T-helper 2 cell treated with Interferon-gamma antibody and Interleukin-4, amounts not matched to agents 5 μg/mL and 100 μg/mL, for 36 hours (primary cell): ENCODE data around the gene OR10G2.
"Not testable (repeated sequence)": the region's sequence is repeated elsewhere in the genome, so short reads cannot be mapped to it uniquely, and the experiment has no call there.

Experiments used
- DNase-seq: peaks from one replicate; pipeline ENCODE4 v3.0.0; 2021; ENCODE audit warnings: low spot score
- H3K27ac Mint-ChIP-seq: one replicate; pipeline ENCODE4 v1.8.0; 2021; ENCODE audit warnings: mild to moderate bottlenecking, mixed read lengths
- H3K27me3 Mint-ChIP-seq: one replicate; pipeline ENCODE4 v1.8.0; 2021; ENCODE audit warnings: low read depth, mixed read lengths
- H3K36me3 Mint-ChIP-seq: one replicate; pipeline ENCODE4 v1.8.0; 2021; ENCODE audit warnings: low read depth, mixed read lengths
- H3K4me1 Mint-ChIP-seq: one replicate; pipeline ENCODE4 v1.8.0; 2021; ENCODE audit warnings: low read depth, mixed read lengths
- H3K4me3 Mint-ChIP-seq: one replicate; pipeline ENCODE4 v1.8.0; 2022; ENCODE audit warnings: mild to moderate bottlenecking, moderate library complexity, mixed read lengths
- H3K9me3 Mint-ChIP-seq: one replicate; pipeline ENCODE4 v1.8.0; 2021; ENCODE audit warnings: mixed read lengths

The OR10G2 gene

GRCh38 chr14:21642683-21643082, 7.9 kb upstream of the OR10G2 start:
- Mint-ChIP-seq H3K4me1 (no peaks in the 10 kb centered on the region), H3K4me3 (no peak overlapping the region), H3K27me3 (no peaks in the 10 kb centered on the region), H3K27ac (no peak overlapping the region), H3K9me3 (no peaks in the 10 kb centered on the region), H3K36me3 (no peaks in the 10 kb centered on the region)
- DNase-seq = no peak

GRCh38 chr14:21631084-21631483, 3.7 kb downstream of the OR10G2 start:
- Mint-ChIP-seq H3K4me3 (no peak overlapping the region), H3K27ac (no peak overlapping the region), H3K9me3 (no peaks in the 10 kb centered on the region), H3K27me3 (peaks cover 6% of the 10 kb centered on the region), H3K4me1 (no peaks in the 10 kb centered on the region), H3K36me3 (no peaks in the 10 kb centered on the region)
- DNase-seq = no peak

DNA sequence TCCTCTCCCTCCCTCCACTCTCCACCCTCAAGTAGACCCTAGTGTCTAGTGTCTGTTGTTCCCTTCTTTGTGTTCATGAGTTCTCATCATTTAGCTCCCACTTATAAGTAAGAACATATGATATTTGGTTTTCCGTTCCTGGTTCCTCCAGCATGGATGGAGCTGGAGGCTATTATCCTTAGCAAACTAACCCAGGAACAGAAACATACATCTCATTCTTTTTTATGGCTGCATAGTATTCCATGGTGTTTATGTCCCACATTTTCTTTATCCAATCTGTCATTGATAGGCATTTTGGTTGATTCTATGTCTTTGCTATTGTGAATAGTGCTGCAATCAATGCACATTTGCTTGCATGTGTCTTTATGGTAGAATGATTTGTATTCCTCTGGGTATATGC, 4.2 kb downstream of the OR10G2 start:
- not testable (repeated sequence) for H3K4me3 Mint-ChIP-seq, H3K27me3 Mint-ChIP-seq, H3K4me1 Mint-ChIP-seq, H3K36me3 Mint-ChIP-seq, H3K27ac Mint-ChIP-seq, H3K9me3 Mint-ChIP-seq, DNase-seq

GRCh38 chr14:21626491-21627230, 8.1 kb downstream of the OR10G2 start:
- Mint-ChIP-seq H3K36me3 (no peaks in the 10 kb centered on the region), H3K27me3 (peaks cover 14% of the 10 kb centered on the region), H3K9me3 (no peaks in the 10 kb centered on the region), H3K4me1 (no peaks in the 10 kb centered on the region), H3K27ac (no peak overlapping the region), H3K4me3 (no peak overlapping the region)
- DNase-seq = no peak

- Mint-ChIP-seq H3K9me3 (no peaks in the 10 kb centered on the region), H3K4me1 (no peaks in the 10 kb centered on the region), H3K27me3 (peaks cover 6% of the 10 kb centered on the region), H3K27ac (no peak overlapping the region), H3K36me3 (no peaks in the 10 kb centered on the region), H3K4me3 (no peak overlapping the region)
- no peak for DNase-seq
Observed at GRCh38 chr14:21617614-21618013, 17.1 kb downstream of the OR10G2 start.

GRCh38 chr14:21614240-21614639, 20.5 kb downstream of the OR10G2 start:
- H3K27ac Mint-ChIP-seq = no peak overlapping the region
- no peak overlapping the region for H3K4me3 Mint-ChIP-seq
- no peak for DNase-seq
- H3K27me3 Mint-ChIP-seq = peaks cover 7% of the 10 kb centered on the region
- H3K36me3 Mint-ChIP-seq = no peaks in the 10 kb centered on the region
- no peaks in the 10 kb centered on the region for H3K4me1 Mint-ChIP-seq
- no peaks in the 10 kb centered on the region for H3K9me3 Mint-ChIP-seq

DNA sequence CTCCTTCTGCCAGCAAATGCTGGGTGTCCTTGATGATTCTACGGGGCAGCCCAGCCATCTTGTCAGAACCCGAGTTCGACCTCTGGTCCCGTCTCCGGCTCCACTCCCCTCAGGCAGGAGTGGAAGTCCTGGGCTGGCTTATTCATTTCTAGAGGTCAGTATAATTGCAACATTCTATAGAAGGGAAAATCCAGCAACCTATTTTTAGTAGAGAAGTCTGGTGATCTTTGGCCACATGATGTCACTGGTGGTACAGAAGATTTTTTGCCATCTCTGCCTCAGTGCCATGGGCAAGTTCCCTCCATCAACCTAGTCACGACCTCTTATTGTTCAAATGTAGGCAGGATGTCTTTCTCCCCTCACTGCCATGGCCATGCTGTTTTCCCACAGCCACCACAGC, 22.4 kb downstream of the OR10G2 start:
- H3K4me3 Mint-ChIP-seq = no peak overlapping the region
- H3K27me3 Mint-ChIP-seq = peaks cover 16% of the 10 kb centered on the region
- no peaks in the 10 kb centered on the region for H3K4me1 Mint-ChIP-seq
- no peak overlapping the region for H3K27ac Mint-ChIP-seq
- H3K9me3 Mint-ChIP-seq = no peaks in the 10 kb centered on the region
- no peaks in the 10 kb centered on the region for H3K36me3 Mint-ChIP-seq
- no peak for DNase-seq

DNA sequence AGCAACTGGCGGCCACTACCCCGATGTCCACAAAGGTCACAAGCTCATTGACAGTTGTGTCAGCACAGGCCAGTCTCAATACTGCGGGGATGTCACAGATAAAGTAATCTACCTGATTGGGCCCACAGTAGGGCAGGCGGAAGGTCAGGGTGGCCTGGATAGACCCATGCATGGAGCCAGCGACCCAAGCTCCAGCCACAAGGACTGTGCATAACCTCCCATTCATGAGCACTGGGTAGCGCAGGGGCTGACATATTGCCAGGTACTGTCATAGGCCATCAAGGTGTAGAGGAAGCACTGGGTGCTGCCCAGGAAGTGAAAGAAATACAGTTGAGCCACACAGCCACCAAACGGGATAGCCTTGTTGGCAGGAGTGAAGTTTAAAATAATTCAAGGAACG, 32.6 kb downstream of the OR10G2 start:
- not testable (repeated sequence) for H3K9me3 Mint-ChIP-seq, H3K4me3 Mint-ChIP-seq, H3K27ac Mint-ChIP-seq, H3K36me3 Mint-ChIP-seq, H3K4me1 Mint-ChIP-seq, DNase-seq
- H3K27me3 Mint-ChIP-seq = peaks cover 11% of the 10 kb centered on the region

DNA sequence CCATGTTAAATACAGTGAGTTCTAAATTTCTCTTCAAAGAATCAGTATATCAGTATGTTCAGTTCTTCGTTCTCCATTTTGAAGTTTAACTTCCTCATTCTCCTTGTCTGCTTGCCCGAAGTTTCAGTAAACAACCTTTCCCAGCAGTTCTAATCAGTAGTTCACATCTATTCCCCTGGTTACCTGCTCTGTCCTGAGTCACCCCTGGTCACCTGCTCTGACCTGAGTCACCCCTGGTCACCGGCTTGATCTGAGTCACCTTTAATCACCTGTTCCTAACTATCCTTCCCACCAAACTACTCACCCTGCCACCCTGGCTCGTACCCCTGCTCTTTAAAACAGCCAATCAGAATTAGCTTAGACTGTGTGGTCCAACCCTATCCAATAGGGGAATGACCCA, 45.4 kb downstream of the OR10G2 start:
- peaks cover 20% of the 10 kb centered on the region for H3K9me3 Mint-ChIP-seq
- DNase-seq = no peak
- no peak overlapping the region for H3K4me3 Mint-ChIP-seq
- peaks cover 13% of the 10 kb centered on the region for H3K27me3 Mint-ChIP-seq
- peaks cover 2% of the 10 kb centered on the region for H3K36me3 Mint-ChIP-seq
- no peaks in the 10 kb centered on the region for H3K4me1 Mint-ChIP-seq
- no peak overlapping the region for H3K27ac Mint-ChIP-seq
